Heart right ventricle (tissue), 16 donors: ENCODE measurements around the gene PDXK. TPM values are rescaled to one million over a fixed set of nuclear protein-coding genes. Genes with fewer than 3 reads are reported as not detected.

Source experiments
- ATAC-seq, 8 donors: fragments of 200-7000 bp; cut with Tn5 transposase; one replicate each; pipeline ENCODE4 v1.9.1; 2020; ENCODE audit warnings: mild to moderate bottlenecking in 8 of 8, moderate library complexity in 8 of 8, moderate number of reproducible peaks in 1 of 8
- DNase-seq, 2 donors: peaks; one replicate each; pipeline ENCODE4 v3.0.0-alpha.2; 2020
- H3K27ac ChIP-seq, 10 donors: fragments of 200-600 bp; sonication (generic) in 2 of 10; one replicate each; pipeline versions ENCODE4 v1.5.0 to v1.8.0; 2020 to 2022; ENCODE audit warnings: mild to moderate bottlenecking in 3 of 10
- H3K27me3 ChIP-seq, 7 donors: fragments of 200-600 bp; one replicate each; pipeline ENCODE4 v1.8.0; 2021 to 2022; ENCODE audit warnings: mild to moderate bottlenecking in 2 of 7
- H3K36me3 ChIP-seq, 9 donors: fragments of 200-600 bp; sonication (generic) in 1 of 9; one replicate each; pipeline versions ENCODE4 v1.5.0 to v1.8.0; 2020 to 2022; ENCODE audit warnings: mild to moderate bottlenecking in 2 of 9
- H3K4me1 ChIP-seq, 9 donors: fragments of 200-600 bp; sonication (generic) in 1 of 9; one replicate each; pipeline versions ENCODE4 v1.5.0 to v1.8.0; 2020 to 2022; ENCODE audit warnings: mild to moderate bottlenecking in 4 of 9
- H3K4me3 ChIP-seq, 10 donors: fragments of 200-600 bp; sonication (generic) in 2 of 10; one replicate each; pipeline versions ENCODE4 v1.5.0 to v1.8.0; 2020 to 2022; ENCODE audit warnings: mild to moderate bottlenecking in 7 of 10, moderate library complexity in 2 of 10
- H3K9me3 ChIP-seq, 11 donors: fragments of 200-600 bp in 10 of 11; sonication (generic) in 2 of 11; one replicate each; pipeline versions ENCODE4 v1.5.0 to v1.8.0; 2013 to 2022; ENCODE audit warnings: mild to moderate bottlenecking in 2 of 11, control low read depth in 1 of 11, moderate library complexity in 1 of 11
- WGBS, 2 donors: extraction: QIAGEN DNeasy Blood & Tissue Kit; methylation state at CpG; one replicate each; pipeline ENCODE4 v1.1.7; 2013; ENCODE audit warnings: inconsistent platforms in 1 of 2; 5-methylcytosine and 5-hydroxymethylcytosine counted together
- intact Hi-C, 10 donors: fragments of 100-400 bp; cut with DNase I; formaldehyde crosslinking; loops; one replicate each; pipeline versions ENCODE4 v1.11.1 to v1.14.2; 2022
- polyA plus RNA-seq, 2 donors: library from polyadenylated mRNA; stranded (reverse); fragments of 200-250 nt; gene quantifications; one replicate each; pipeline ENCODE4 v1.2.3, GENCODE V29; 2013
- total RNA-seq, 10 donors: library from RNA; stranded (reverse); fragmentation: NEBNext Ultra II Directional in 3 of 10; extraction: Animal tissue kit (Norgen Biotek cat#: 25700) in 3 of 10; gene quantifications; one replicate each; pipeline versions ENCODE4 v1.2.1 to v1.2.4, GENCODE V29; 2021 to 2023
- TF ChIP-seq, protein P1 (sequence below), 9 donors: fragments of 200-600 bp; sonication (generic) in 2 of 9; IDR thresholded peaks; one replicate each; pipeline versions ENCODE4 v1.5.0 to v1.8.0; 2021 to 2022; ENCODE audit warnings: antibody characterized with exemption in 9 of 9, mild to moderate bottlenecking in 5 of 9, moderate library complexity in 1 of 9
- donor health status: Arrhythmogenic right ventricular cardiomyopathy.
- donor health status: ischemic (EF 13 %, LVEDD 7.1; RV severe dilation, severe dysfunction).
- donor health status: healthy with polysubstance abuse.
- donor health status: DM: no; HTN: yes; CAD: no.
- donor health status: DM: no; HTN: no; CAD: no.
- donor health status: ischemic (EF 25% LVEDD 6.9; RV normal size, moderate dysfunction).
- donor health status: ischemic (EF 25% LVEDD 5.7; RV mildly dilated, moderate dysfunction).
- donor health status: healthy.
- donor health status: DM: yes; HTN: yes; CAD: no.
- donor health status: Ischemic cardiomyopathy.
- donor health status: ischemic (EF 35%, LVEDD 5.7; RV mildly dilated, moderate dysfunction).
- donor health status: nonischemic (EF 11% LVEDD 7.7; RV severe dilation, severe dysfunction).
- donor health status: DM: yes; HTN: yes; CAD: no.
- donor health status: PGD.
- donor health status: ischemic (EF 29% LVEDD 5.4; RV normal size, mild dysfunction).
- donor health status: nonischemic (EF 23%, LVEDD 6.1; RV moderate dilation, normal function).

The PDXK gene
- total and polyA plus RNA-seq, 12 donors = 47.8 to 102 (median 73.0) TPM

DNA sequence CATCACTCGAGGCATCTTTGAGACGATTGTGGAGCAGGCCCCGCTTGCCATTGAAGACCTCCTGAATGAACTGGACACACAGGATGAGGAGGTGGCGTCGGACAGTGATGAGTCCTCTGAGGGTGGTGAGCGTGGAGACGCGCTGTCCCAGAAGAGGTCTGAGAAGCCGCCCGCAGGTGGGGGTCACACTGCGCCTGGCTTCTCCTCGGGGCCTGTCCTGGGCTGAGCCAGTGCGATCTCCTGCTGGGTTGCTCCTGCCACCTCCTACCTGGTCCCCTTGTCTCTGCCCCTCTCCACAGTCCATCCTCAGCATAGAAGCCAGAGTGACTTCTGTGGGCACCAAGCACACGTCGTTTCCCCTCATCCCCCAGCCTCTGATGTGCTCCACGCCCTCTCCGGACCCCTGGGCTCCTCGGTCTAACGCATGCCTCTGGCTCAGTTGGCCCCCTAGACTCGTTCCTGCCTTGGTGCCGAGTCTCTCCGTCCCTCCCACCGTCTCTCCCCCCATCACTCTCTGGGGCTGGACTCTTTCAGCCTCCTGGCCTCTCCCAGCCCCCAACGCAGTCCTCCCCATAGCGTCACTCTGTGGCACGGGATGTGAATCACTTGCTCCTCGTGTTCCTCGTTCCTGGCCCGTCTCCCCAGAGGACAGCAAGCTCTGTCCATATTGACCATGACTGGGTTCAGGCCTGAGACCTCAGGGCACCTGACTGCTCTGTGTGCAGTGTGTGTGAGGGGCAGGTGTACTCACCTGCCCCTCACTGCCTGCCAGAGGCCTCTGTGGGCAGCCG is 79.2 kb downstream of the PDXK start:
- Histone ChIP-seq H3K36me3 (peaks cover 0 to 100% (median 75%) of the 10 kb centered on the region in 9 donors), H3K4me1 (no peaks in the 10 kb centered on the region), H3K27me3 (no peaks in the 10 kb centered on the region), H3K9me3 (no peaks in the 10 kb centered on the region), H3K4me3 (no peak overlapping the region), H3K27ac (no peak overlapping the region)
- DNase-seq = no peak
- no peak for ATAC-seq
- intact Hi-C loops = no loop called here
- TF ChIP-seq, protein P1, sequence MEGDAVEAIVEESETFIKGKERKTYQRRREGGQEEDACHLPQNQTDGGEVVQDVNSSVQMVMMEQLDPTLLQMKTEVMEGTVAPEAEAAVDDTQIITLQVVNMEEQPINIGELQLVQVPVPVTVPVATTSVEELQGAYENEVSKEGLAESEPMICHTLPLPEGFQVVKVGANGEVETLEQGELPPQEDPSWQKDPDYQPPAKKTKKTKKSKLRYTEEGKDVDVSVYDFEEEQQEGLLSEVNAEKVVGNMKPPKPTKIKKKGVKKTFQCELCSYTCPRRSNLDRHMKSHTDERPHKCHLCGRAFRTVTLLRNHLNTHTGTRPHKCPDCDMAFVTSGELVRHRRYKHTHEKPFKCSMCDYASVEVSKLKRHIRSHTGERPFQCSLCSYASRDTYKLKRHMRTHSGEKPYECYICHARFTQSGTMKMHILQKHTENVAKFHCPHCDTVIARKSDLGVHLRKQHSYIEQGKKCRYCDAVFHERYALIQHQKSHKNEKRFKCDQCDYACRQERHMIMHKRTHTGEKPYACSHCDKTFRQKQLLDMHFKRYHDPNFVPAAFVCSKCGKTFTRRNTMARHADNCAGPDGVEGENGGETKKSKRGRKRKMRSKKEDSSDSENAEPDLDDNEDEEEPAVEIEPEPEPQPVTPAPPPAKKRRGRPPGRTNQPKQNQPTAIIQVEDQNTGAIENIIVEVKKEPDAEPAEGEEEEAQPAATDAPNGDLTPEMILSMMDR (IDR thresholded peaks at IDR 0.05) = no peak
- WGBS, 2 donors = 92 to 93% methylated on average over 30 of the region's 30 CpGs

DNA sequence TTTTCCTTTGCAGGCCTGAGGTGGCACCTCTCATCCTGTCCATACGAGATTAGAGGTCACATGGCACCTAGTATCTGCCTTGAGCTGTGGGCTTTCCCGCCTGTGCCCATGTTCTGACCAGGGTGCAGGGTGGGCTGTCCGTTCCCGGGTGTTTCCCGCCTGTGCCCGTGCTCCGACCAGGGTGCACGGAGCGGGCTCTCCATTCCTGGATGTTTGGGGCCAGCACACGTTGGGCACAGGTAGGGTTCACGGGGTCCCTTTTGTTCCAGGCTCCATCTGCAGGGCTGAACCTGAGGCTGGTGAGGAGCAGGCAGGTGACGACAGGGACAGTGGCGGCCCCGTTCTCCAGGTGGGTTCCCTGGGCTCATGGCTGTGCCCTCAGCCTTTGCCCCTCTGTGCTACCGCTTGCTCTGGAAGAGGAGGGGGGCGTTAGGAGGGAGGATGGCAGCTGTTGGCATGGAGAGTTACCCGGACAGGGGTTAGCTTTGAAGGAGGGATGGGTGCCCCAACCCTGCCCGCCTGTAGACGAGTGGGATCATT is 80.4 kb downstream of the PDXK start:
- Histone ChIP-seq H3K9me3 (no peaks in the 10 kb centered on the region), H3K27ac (no peak overlapping the region), H3K4me3 (no peak overlapping the region), H3K36me3 (peaks cover 0 to 100% (median 70%) of the 10 kb centered on the region in 9 donors), H3K4me1 (peaks cover 0 to under 1% (median 0%) of the 10 kb centered on the region in 9 donors), H3K27me3 (no peaks in the 10 kb centered on the region)
- 91 to 95% methylated on average over 18 to 19 of the region's 19 CpGs for WGBS, 2 donors
- ATAC-seq = no peak
- intact Hi-C loops = no loop called here
- no peak for DNase-seq
- TF ChIP-seq, protein P1 (IDR thresholded peaks at IDR 0.05) = no peak

DNA sequence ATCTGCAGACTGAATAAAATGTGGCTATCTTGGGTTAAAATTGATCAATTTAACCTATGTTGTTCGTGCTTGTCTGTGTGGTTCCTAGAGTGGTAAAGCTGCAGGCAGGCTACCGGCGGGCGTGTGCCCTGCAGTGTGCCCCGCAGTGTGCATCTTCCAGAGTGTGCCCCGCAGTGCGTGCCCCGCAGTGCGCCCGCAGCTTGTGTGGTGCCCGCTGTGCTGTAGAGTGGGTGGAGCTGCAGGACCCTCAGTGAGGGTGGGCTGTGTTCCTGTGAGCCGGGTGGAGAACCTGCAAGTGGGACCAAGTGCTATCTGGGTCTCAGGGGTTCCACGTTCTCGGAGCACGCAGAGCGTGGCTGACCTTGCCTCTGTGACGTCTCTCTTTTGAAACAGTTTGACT is 81.2 kb downstream of the PDXK start:
- no peaks in the 10 kb centered on the region for H3K27me3 ChIP-seq
- no peak overlapping the region for H3K4me3 ChIP-seq
- ATAC-seq (no peak), DNase-seq (no peak)
- 95% methylated on average over 17 of the region's 17 CpGs for WGBS, 2 donors
- intact Hi-C loops = loop anchor here in 1 of 10 donors (10.0 kb wide), 1 partner anchor 55 kb away; no protein-coding TSS in a partner anchor
- H3K36me3 ChIP-seq = peaks cover 0 to 96% (median 70%) of the 10 kb centered on the region in 9 donors
- no peaks in the 10 kb centered on the region for H3K9me3 ChIP-seq
- TF ChIP-seq, protein P1 (IDR thresholded peaks at IDR 0.05) = no peak
- no peak overlapping the region for H3K27ac ChIP-seq
- peaks cover 0 to 8% (median 0%) of the 10 kb centered on the region in 9 donors for H3K4me1 ChIP-seq

DNA sequence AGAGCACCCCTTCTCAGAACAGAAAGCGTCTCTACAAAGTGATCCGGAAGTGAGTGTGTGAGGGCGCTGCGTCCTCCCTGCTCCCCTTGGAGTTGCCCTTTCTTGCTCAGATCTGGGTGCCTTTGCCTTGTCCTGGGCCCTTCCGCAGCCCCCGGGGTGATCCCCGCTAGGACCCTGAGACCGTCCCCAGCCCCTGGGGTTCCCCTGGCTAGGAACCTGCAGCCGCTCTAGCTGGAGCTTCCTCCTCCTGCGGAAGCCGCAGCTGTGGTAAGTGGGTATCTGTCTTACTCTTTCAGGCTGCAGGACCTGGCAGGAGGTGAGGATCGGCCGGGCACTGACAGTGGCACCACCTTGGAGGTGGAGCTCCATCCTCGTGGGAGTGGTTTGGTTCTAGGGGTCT is 81.6 kb downstream of the PDXK start:
- DNase-seq (no peak), ATAC-seq (no peak)
- WGBS, 2 donors = 94 to 95% methylated on average over 14 of the region's 14 CpGs
- peaks cover 0 to 91% (median 70%) of the 10 kb centered on the region in 9 donors for H3K36me3 ChIP-seq
- intact Hi-C loops = loop anchor here in 1 of 10 donors (10.0 kb wide), 1 partner anchor 56 kb away; no protein-coding TSS in a partner anchor
- peaks cover 0 to 11% (median 0%) of the 10 kb centered on the region in 9 donors for H3K4me1 ChIP-seq
- no peaks in the 10 kb centered on the region for H3K9me3 ChIP-seq
- TF ChIP-seq, protein P1 (IDR thresholded peaks at IDR 0.05) = no peak
- no peak overlapping the region for H3K27ac ChIP-seq
- no peaks in the 10 kb centered on the region for H3K27me3 ChIP-seq
- H3K4me3 ChIP-seq = no peak overlapping the region
